ENCODE results near the gene MIS18A. TPM values are rescaled to one million over a fixed set of nuclear protein-coding genes. Genes with fewer than 3 reads are reported as not detected.

MIS18A gene
- total and polyA plus RNA-seq, 4 donors, result 1.1 to 10.1 (median 2.6) TPM

GRCh38 chr21:32297449-32297848 lies 18.6 kb upstream of the MIS18A start:
- Histone ChIP-seq H3K4me1 (ENCODE audit: control insufficient read depth in 4 of 4, insufficient read depth in 4 of 4, low read length in 3 of 4) (peaks cover 4 to 14% (median 10%) of the 10 kb centered on the region in 4 donors), H3K27ac (ENCODE audit: low read depth in 1 of 2, low read length in 2 of 2) (no peak overlapping the region)

More at GRCh38 chr21:32297449-32297848, 18.6 kb upstream of the MIS18A start:
- TF ChIP-seq ZBTB33 (IDR thresholded peaks at IDR 0.05) (no peak), SP1 (IDR thresholded peaks at IDR 0.05) (no peak), REST (IDR thresholded peaks at IDR 0.05) (no peak), RXRA (IDR thresholded peaks at IDR 0.05) (no peak), HNF4G (IDR thresholded peaks at IDR 0.05) (no peak), FOXA1 (IDR thresholded peaks at IDR 0.05) (no peak), MAX (IDR thresholded peaks at IDR 0.05) (no peak), GABPA (IDR thresholded peaks at IDR 0.05 in 1 of 2, conservative IDR thresholded peaks at IDR 0.05 in 1 of 2) (no peak), RAD21 (IDR thresholded peaks at IDR 0.05) (no peak), CTCF (IDR thresholded peaks at IDR 0.05; ENCODE audit: low read depth, low read length, missing input control) (no peak), NR2F2 (IDR thresholded peaks at IDR 0.05) (no peak), JUND (IDR thresholded peaks at IDR 0.05) (no peak), ATF3 (IDR thresholded peaks at IDR 0.05) (no peak), EGR1 (IDR thresholded peaks at IDR 0.05; ENCODE audit: low read depth in 2 of 2) (no peak), TAF1 (conservative IDR thresholded peaks at IDR 0.05) (no peak), FOXA2 (IDR thresholded peaks at IDR 0.05) (no peak), YY1 (IDR thresholded peaks at IDR 0.05) (no peak), HNF4A (conservative IDR thresholded peaks at IDR 0.05) (no peak)
- 94% methylated on average over 7 of the region's 7 CpGs for WGBS
- DNase-seq (ENCODE audit: low spot score), result no peak
- H3K9me3 ChIP-seq (ENCODE audit: control insufficient read depth in 4 of 4, low read length in 3 of 4), result no peaks in the 10 kb centered on the region
- no peak overlapping the region for H3K4me3 ChIP-seq (ENCODE audit: low read depth in 1 of 3, low read length in 3 of 3)
- no peak overlapping the region for H3K9ac ChIP-seq (ENCODE audit: low read depth in 1 of 2, low read length in 2 of 2)
- no peaks in the 10 kb centered on the region for H3K27me3 ChIP-seq (ENCODE audit: control insufficient read depth in 4 of 4, insufficient read depth in 4 of 4, low read length in 3 of 4)
- H3K36me3 ChIP-seq (ENCODE audit: control insufficient read depth in 4 of 4, insufficient read depth in 3 of 4, low read depth in 1 of 4, low read length in 3 of 4), result no peaks in the 10 kb centered on the region

All from liver (tissue), 9 donors.